GM19395 (cell line): ENCODE data around the gene GTF2A2.

ENCODE experiments used
- ATAC-seq: cut with Tn5 transposase; IDR thresholded peaks from one replicate; pipeline ENCODE4 v1.9.1; 2021; ENCODE audit warnings: mild to moderate bottlenecking, moderate library complexity; ENCODE audit not compliant: unreplicated experiment

Gene GTF2A2

GRCh38 chr15:59609730-59610712 is 47.3 kb downstream of the GTF2A2 start:
- ATAC-seq, result no peak

- no peak for ATAC-seq
These were observed 51.3 kb downstream of the GTF2A2 start for GRCh38 chr15:59605994-59606393.

- no peak for ATAC-seq
These were observed 58.9 kb downstream of the GTF2A2 start for GRCh38 chr15:59598461-59598860.

- ATAC-seq, result no peak
These were observed 60.7 kb downstream of the GTF2A2 start for GRCh38 chr15:59596640-59597039.

- ATAC-seq, result no peak
These were observed 61.8 kb downstream of the GTF2A2 start for GRCh38 chr15:59595434-59595915.

- ATAC-seq, result no peak
These were observed 62.3 kb downstream of the GTF2A2 start for GRCh38 chr15:59594991-59595390.

- ATAC-seq, result no peak
These were observed 62.8 kb downstream of the GTF2A2 start for GRCh38 chr15:59594493-59594942.

GRCh38 chr15:59591356-59591755 is 66.0 kb downstream of the GTF2A2 start:
- no peak for ATAC-seq

- peak; percentile 72 for ATAC-seq
These were observed 67.3 kb downstream of the GTF2A2 start for GRCh38 chr15:59590027-59590426.
